Neural cell (in vitro differentiated cells): ENCODE data around the gene B9D1. TPM values are rescaled to one million over a fixed set of nuclear protein-coding genes. Genes with fewer than 3 reads are reported as not detected.

Source experiments
- H2AFZ ChIP-seq: fragments of 200-600, 300-800 bp; sonication (generic), shearing (Covaris generic); 2 replicates; pipeline ENCODE4 v1.6.0; 2014; ENCODE audit warnings: low read depth, mild to moderate bottlenecking, antibody characterized with exemption, low read length, moderate library complexity
- H3F3A ChIP-seq: fragments of 200-600 bp; shearing (Covaris generic); 2 replicates; pipeline ENCODE4 v1.6.1; 2016; ENCODE audit warnings: mild to moderate bottlenecking, moderate library complexity, mixed read lengths, antibody characterized with exemption, low read length; ENCODE audit not compliant: insufficient read depth, poor library complexity, severe bottlenecking
- H3K27ac ChIP-seq: fragments of 200-600, 300-800 bp; sonication (generic), shearing (Covaris generic); 2 replicates; pipeline ENCODE4 v1.5.1; 2014; ENCODE audit warnings: mild to moderate bottlenecking, low read length, moderate library complexity
- H3K27me3 ChIP-seq: fragments of 300-800, 200-600 bp; sonication (generic), shearing (Covaris generic); 2 replicates; pipeline ENCODE4 v1.6.0; 2014; ENCODE audit warnings: mild to moderate bottlenecking, low read depth, low read length, moderate library complexity; ENCODE audit not compliant: insufficient read depth
- H3K36me3 ChIP-seq: fragments of 300-800, 200-600 bp; sonication (generic), shearing (Covaris generic); 2 replicates; pipeline ENCODE4 v1.5.1; 2014; ENCODE audit warnings: mild to moderate bottlenecking, antibody characterized with exemption, low read length, moderate library complexity; ENCODE audit not compliant: insufficient read depth
- H3K4me2 ChIP-seq: fragments of 300-800, 200-600 bp; sonication (generic), shearing (Covaris generic); 2 replicates; pipeline ENCODE4 v1.6.0; 2014; ENCODE audit warnings: mild to moderate bottlenecking, low read length
- H3K4me3 ChIP-seq: fragments of 300-800, 200-600 bp; sonication (generic), shearing (Covaris generic); 2 replicates; pipeline ENCODE4 v1.5.1; 2014; ENCODE audit warnings: mild to moderate bottlenecking, low read length, moderate library complexity
- H3K79me2 ChIP-seq: fragments of 200-600 bp; shearing (Covaris generic); replicated peaks from 2 replicates; pipeline ENCODE4 v1.6.0; 2014; ENCODE audit warnings: mild to moderate bottlenecking, low read length, moderate library complexity; ENCODE audit not compliant: insufficient read depth
- H3K9ac ChIP-seq: fragments of 300-800, 200-600 bp; sonication (generic), shearing (Covaris generic); 2 replicates; pipeline ENCODE4 v1.6.1; 2016; ENCODE audit warnings: mild to moderate bottlenecking, low read length, mixed read lengths
- H3K9me2 ChIP-seq: fragments of 200-600 bp; shearing (Covaris generic); 2 replicates; pipeline ENCODE4 v1.6.1; 2016; ENCODE audit warnings: mild to moderate bottlenecking, low read length, mixed read lengths; ENCODE audit not compliant: insufficient read depth
- H3K9me3 ChIP-seq: fragments of 200-600, 300-800 bp; sonication (generic), shearing (Covaris generic); 2 replicates; pipeline ENCODE4 v1.6.1; 2016; ENCODE audit warnings: mild to moderate bottlenecking, mixed run types, low read length, moderate library complexity, mixed read lengths
- H4K20me1 ChIP-seq: fragments of 200-600 bp; shearing (Covaris generic); 2 replicates; pipeline ENCODE4 v1.6.1; 2016; ENCODE audit warnings: mild to moderate bottlenecking, mixed run types; ENCODE audit not compliant: insufficient read depth
- CTCF ChIP-seq: fragments of 450-650 bp; IDR thresholded peaks from 2 replicates; pipeline ENCODE4 v1.5.1; 2014; ENCODE audit warnings: antibody characterized with exemption, mild to moderate bottlenecking, moderate library complexity; ENCODE audit not compliant: poor library complexity, severe bottlenecking
- EP300 ChIP-seq: fragments of 450-650 bp; conservative IDR thresholded peaks from 2 replicates; pipeline ENCODE4 v1.6.1; 2014; ENCODE audit warnings: antibody characterized with exemption, mild to moderate bottlenecking, moderate library complexity; ENCODE audit not compliant: poor library complexity, severe bottlenecking
- EZH2 ChIP-seq: fragments of 200-600, 300-800 bp; shearing (Covaris generic), sonication (generic); IDR thresholded peaks from 2 replicates; pipeline ENCODE4 v1.6.1; 2014; ENCODE audit warnings: antibody characterized with exemption, low read length, borderline replicate concordance, mild to moderate bottlenecking; ENCODE audit not compliant: insufficient read depth, poor library complexity, severe bottlenecking
- MXI1 ChIP-seq: fragments of 450-650 bp; conservative IDR thresholded peaks from 2 replicates; pipeline ENCODE4 v1.6.1; 2014; ENCODE audit warnings: antibody characterized with exemption, mild to moderate bottlenecking; ENCODE audit not compliant: poor library complexity, severe bottlenecking
- POLR2AphosphoS5 ChIP-seq: IDR thresholded peaks from 2 replicates; pipeline ENCODE4 v1.6.1; 2012
- RAD21 ChIP-seq: fragments of 450-650 bp; conservative IDR thresholded peaks from 2 replicates; pipeline ENCODE4 v1.6.1; 2014; ENCODE audit warnings: antibody characterized with exemption, mild to moderate bottlenecking, moderate library complexity
- REST ChIP-seq: IDR thresholded peaks from 2 replicates; pipeline ENCODE4 v1.6.1; 2012; ENCODE audit warnings: borderline replicate concordance
- SMC3 ChIP-seq: fragments of 450-650 bp; conservative IDR thresholded peaks from 2 replicates; pipeline ENCODE4 v1.6.1; 2014; ENCODE audit warnings: antibody characterized with exemption, mild to moderate bottlenecking, moderate library complexity; ENCODE audit not compliant: poor library complexity
- TAF1 ChIP-seq: IDR thresholded peaks from 2 replicates; pipeline ENCODE4 v1.6.1; 2012; ENCODE audit warnings: low read depth
- polyA plus RNA-seq: library from polyadenylated mRNA; depleted of rRNA; stranded (reverse); fragments of >200 nt; gene quantifications from 2 replicates; pipeline ENCODE4 v1.2.3, GENCODE V29; 2014

Gene B9D1
- polyA plus RNA-seq, 1 donor from 2014 or later, result 32.0 TPM

- Histone ChIP-seq H2AFZ (no peak overlapping the region), H3F3A (no peaks in the 10 kb centered on the region), H3K9ac (no peak overlapping the region), H3K79me2 (no peaks in the 10 kb centered on the region), H3K4me3 (no peak overlapping the region), H3K27me3 (no peaks in the 10 kb centered on the region), H3K9me2 (no peaks in the 10 kb centered on the region), H3K4me2 (no peak overlapping the region), H3K27ac (no peak overlapping the region), H3K36me3 (no peaks in the 10 kb centered on the region), H3K9me3 (no peaks in the 10 kb centered on the region), H4K20me1 (no peaks in the 10 kb centered on the region)
- no peak for TF ChIP-seq CTCF
- no peak for TF ChIP-seq REST
- no peak for TF ChIP-seq TAF1
- no peak for TF ChIP-seq RAD21
- no peak for TF ChIP-seq MXI1
- TF ChIP-seq EZH2, result no peak
- TF ChIP-seq POLR2AphosphoS5, result no peak
- TF ChIP-seq SMC3, result no peak
- TF ChIP-seq EP300, result no peak
These were observed 26.4 kb downstream of the B9D1 start for GRCh38 chr17:19335951-19336631.

GRCh38 chr17:19334331-19334730, 28.2 kb downstream of the B9D1 start:
- Histone ChIP-seq H3F3A (no peaks in the 10 kb centered on the region), H3K9ac (no peak overlapping the region), H3K4me2 (no peak overlapping the region), H3K4me3 (no peak overlapping the region), H3K79me2 (no peaks in the 10 kb centered on the region), H3K9me2 (no peaks in the 10 kb centered on the region), H3K9me3 (no peaks in the 10 kb centered on the region), H2AFZ (no peak overlapping the region), H3K27me3 (no peaks in the 10 kb centered on the region), H4K20me1 (no peaks in the 10 kb centered on the region), H3K27ac (no peak overlapping the region), H3K36me3 (no peaks in the 10 kb centered on the region)
- TF ChIP-seq MXI1 (no peak), REST (no peak), POLR2AphosphoS5 (no peak), EP300 (no peak), EZH2 (no peak), TAF1 (no peak), RAD21 (no peak), SMC3 (no peak), CTCF (no peak)
